ENCODE results near the gene KLF15.
A peak's percentile ranks its signal among the peaks of the same experiment; 100 is the strongest.

The KLF15 gene

GRCh38 chr3:126360046-126360713 lies 3.0 kb upstream of the KLF15 start:
- no peak for DNase-seq

DNA sequence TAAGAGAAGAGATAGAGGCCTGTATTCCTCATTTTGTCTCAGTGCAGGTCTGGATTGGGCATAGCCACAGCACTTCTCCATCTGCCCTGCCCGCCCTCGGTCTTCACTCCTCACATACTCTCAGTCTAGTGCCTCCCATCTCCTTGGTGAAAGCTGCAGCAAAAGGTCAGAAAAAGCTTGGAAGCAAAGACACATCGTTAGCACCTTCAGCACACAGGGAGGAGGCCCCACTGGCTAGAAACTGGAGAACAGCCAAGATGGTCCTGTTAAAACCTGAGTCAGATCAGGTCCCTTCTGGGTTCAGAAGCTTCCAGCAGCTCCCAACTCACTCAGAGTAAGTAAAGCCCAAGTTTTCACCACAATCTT lies 1.6 kb upstream of the KLF15 start:
- DNase-seq = no peak

DNA sequence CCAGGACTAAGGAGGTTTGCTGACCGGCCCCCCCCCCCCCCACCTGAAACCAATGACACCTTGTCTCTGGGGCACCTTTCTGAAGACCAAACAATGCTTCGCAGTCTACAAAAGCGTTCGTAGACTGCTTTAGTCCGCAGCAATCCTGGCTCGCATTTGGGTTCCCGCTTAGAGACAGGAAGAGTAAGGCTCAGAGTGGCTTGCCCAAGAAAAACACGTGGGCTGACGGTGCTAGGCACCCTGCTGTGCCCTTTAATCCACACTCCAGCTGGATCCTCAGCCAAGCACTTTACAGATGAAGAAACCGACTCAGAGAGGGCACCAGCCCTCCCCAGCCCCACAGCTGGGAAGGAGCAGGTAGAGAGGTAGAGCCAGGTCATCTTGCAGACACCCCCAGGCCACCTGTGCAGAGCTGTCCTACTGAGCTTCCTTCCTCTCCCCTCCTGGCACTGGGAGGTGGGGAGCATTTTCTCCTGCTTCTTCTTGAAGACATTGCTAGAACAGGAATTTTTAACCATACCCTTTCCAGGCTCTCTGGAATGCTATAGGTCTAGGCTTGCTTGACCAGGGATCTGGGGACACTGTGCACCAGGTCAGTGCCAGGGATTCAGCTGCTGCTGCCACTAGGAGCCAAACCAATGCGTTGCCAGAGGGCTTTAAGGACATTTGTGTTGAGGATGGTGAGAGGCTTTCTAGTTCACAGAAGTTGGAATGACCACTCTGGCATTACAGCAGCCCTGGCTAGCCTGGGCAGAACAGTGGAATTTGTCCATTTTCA lies 1.0 kb upstream of the KLF15 start:
- no peak for DNase-seq

DNA sequence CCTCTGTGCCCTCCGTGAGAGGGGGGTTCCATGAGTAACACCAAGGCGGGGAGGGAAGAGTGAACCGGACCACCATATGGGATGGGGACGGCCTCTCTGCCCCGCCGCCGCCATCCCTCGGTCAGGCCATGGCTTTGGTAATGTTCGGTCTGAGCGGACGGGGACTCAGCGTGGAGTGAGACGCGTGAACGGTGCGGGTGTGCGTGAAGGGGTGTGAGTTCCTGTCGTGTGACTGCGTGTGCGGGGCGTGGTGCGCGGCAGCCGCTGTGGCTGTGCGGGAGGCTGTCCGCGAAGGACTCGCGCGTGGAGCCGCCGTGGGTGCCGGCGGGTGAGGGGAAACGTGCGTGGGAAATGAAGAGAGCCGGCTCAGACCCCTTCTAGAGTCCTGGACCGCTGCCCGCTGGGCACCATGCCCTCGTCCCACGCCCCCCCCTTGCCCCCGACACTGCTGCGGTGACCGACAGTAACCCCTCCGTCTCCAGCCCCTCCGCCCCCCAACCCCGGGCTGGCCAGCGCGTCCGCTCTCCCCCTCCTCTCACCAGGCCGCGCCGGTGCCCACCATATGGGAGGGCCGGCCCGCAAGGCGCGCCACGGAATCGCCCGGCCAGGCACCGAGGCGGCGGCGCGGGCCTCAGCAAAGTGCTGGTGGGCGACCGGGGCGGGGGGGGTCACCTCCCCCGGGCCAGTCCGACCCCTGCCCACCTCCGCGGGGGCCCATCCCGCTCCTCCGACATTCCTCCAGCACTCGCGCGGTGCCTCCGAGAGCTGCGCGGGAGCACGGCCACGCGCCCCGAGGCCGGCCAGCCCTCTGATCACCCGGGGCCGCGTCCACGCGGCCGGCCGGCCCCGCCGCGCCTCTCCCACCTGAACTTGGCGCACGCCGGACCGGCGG lies 589 bp downstream of the KLF15 start:
- DNase-seq = no peak

DNA sequence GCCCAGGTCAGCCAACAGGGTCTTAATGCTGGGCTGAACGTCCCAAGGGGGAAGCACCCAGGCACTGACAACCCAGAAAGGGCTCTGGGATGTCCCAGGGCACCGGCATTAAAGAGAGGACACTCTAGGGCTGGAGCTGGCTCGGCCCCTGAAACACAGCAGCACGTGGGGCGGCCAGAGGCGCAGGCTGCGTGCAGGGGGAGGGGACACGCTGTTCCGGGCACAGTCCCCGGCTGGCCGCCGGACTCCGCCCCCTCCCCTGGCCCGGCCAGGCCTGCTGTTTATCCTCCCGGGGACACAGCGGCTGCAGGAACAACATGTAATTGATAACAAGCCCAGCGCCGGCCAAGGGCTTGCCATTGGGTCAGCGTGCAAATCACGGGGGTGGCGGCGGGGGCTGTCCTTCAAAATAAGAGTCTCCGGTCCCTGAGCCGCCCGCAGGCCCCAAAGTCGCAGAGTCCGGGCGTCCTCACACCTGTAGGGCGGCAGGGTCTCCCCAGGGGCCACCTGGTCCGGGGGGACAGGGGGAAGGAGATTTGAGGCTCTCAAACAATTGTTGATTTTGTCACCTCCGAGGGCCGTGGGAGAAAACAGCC lies 1.3 kb downstream of the KLF15 start:
- DNase-seq = peak; percentile 97

GRCh38 chr3:126355251-126355650 lies 2.0 kb downstream of the KLF15 start:
- no peak for DNase-seq

DNA sequence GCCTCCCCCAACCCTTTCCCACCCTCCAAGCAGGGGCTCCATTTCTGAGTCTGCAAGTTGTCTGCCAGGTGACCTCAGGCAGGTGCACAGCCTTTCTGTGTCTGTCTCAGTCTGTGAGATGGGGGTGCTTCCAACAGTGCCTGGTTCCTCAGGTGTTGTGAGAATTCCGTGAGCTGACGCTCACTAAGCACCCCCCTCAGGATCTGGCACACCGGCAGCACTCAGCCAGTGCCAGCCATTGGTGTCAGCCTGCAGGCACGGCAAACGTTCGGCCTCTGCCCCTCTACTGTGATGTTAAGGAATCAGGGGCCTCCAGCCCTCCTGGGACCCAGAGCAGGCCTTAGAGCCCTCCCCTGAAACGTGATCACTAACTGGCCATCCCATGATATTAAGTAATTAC lies 2.4 kb downstream of the KLF15 start:
- DNase-seq = no peak

- DNase-seq = no peak
These were observed 3.4 kb downstream of the KLF15 start for GRCh38 chr3:126353694-126354321.

DNA sequence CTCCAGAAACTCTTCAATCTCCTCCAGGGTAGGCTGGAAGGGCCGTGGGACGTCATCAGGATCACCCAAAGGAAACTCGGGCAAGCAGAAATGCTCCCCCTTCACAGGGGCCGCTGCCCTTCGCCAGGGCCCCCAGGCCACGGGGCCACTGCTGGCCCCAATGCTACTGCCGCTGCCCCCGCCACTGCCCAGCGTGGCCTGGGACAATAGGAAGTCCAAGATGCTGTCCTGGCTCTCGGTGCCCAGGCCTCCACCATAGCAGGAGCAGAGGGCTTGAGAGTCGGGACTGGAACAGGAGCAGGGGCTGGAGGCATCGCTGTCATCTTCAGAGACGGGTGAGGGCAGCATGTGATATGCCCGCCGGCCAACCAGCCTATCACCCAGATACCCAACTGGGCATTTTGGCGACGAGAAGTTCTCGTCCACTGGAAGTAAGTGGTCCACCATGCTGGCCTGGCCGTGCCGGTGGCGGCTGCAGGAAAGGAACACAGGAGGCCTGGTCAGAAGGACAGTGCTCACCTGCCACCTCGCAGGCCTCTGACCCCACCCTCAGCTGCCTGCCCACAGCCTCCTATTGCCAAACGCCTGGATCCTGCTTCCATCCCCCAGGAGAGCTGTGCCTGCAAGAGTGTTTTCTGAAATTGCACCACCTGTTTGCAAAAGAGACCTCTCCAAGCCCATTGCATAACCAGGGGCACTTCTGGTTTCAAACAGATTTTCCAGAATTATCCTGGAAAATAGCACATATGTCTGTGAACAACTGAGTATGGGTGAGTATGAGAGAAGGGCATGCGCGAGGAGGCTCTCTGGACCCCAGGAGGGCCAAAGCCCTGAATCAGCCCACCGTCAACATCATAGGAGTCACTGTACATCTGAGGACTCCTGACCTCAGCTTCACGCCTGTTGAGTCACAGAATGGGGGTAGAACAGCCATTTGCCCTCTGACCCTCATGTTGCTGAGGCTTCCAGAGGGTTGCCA lies 4.4 kb downstream of the KLF15 start:
- no peak for DNase-seq

- peak; percentile 61 for DNase-seq
These were observed 5.3 kb downstream of the KLF15 start for GRCh38 chr3:126351771-126352475.

DNA sequence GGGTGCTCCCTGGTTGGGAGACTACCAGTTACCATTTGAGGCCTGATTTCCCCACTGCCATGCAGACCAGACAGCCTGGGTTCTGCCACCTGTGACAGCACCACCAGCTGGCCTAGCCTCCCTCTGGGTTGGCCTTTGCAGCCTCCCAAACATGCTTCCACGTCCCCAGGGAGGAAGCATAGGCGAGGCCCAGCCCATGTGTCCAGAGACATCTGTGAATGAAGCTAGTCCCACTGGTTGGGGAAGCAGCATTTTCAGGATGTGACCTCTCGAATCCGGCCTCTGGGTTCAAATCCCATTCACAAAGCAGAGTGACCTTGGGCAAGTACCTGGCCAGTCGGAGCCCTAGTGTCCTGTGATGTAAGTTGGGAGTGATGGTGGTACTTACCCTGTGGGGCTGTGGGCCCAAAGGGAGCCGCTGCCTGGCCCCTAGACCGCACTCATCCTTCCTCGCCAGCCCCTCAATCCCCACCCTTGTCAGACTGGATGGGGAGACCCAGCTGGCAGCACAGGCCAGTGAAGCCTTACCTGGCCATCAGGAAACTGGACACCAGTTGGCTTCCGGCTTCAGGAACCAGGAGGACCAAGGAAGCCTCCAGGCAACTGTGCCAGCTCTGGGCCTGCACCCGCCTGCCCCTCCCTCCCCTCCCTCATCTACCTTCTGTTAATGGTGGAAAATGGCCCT lies 6.0 kb downstream of the KLF15 start:
- DNase-seq = no peak

- no peak for DNase-seq
These were observed 6.6 kb downstream of the KLF15 start for GRCh38 chr3:126350502-126351085.

- no peak for DNase-seq
These were observed 7.4 kb downstream of the KLF15 start for GRCh38 chr3:126349611-126350501.

- DNase-seq = no peak
These were observed 8.1 kb downstream of the KLF15 start for GRCh38 chr3:126349071-126349470.

- peak; percentile 69 for DNase-seq
These were observed 8.8 kb downstream of the KLF15 start for GRCh38 chr3:126348308-126348920.

- no peak for DNase-seq
These were observed 9.6 kb downstream of the KLF15 start for GRCh38 chr3:126347543-126348161.

GRCh38 chr3:126346466-126346865 lies 10.7 kb downstream of the KLF15 start:
- DNase-seq = no peak

Data from 8988T (cell line).